SHP77 (cell line): Measurements from ENCODE around the gene RAC2.

Experiments used
- DNase-seq, 2 experiments: peaks; one replicate each; lab custom pipeline; 2025; lab: John Stamatoyannopoulos, UW

The RAC2 gene

GRCh38 chr22:37176464-37177061 is 67.5 kb downstream of the RAC2 start:
- DNase-seq, result no peak

- no peak for DNase-seq
Observed at GRCh38 chr22:37175414-37176281, 68.4 kb downstream of the RAC2 start.
